ENCODE results near the gene AAK1.

GRCh38 chr2:69469375-69469774, 174.2 kb downstream of the AAK1 start:
- TF ChIP-seq CTCF (conservative IDR thresholded peaks at IDR 0.05; ENCODE audit: low read depth in 2 of 2) (no peak), REST (IDR thresholded peaks at IDR 0.05; ENCODE audit: unreplicated experiment) (no peak), EZH2 (IDR thresholded peaks at IDR 0.05; ENCODE audit: low read depth, unreplicated experiment) (no peak), JUNB (IDR thresholded peaks at IDR 0.05; ENCODE audit: unreplicated experiment) (no peak), EZH2phosphoT487 (IDR thresholded peaks at IDR 0.05; ENCODE audit: unreplicated experiment) (no peak), CREB1 (CRISPR knock-in tag; IDR thresholded peaks at IDR 0.05; ENCODE audit: low read depth) (no peak), POLR2AphosphoS5 (IDR thresholded peaks at IDR 0.05; ENCODE audit: low read depth) (no peak), NANOG (IDR thresholded peaks at IDR 0.05; ENCODE audit: borderline replicate concordance) (no peak), ZNF331 (CRISPR knock-in tag; IDR thresholded peaks at IDR 0.05; ENCODE audit: low read depth) (no peak), STAT1 (IDR thresholded peaks at IDR 0.05; ENCODE audit: unreplicated experiment) (no peak), ETS1 (IDR thresholded peaks at IDR 0.05) (no peak), ZNF462 (CRISPR knock-in tag; IDR thresholded peaks at IDR 0.05) (no peak)

All from GM23338 (cell line).